Aorta (tissue), 5 donors: Measurements from ENCODE around the gene FRMPD1. TPM values are rescaled to one million over a fixed set of nuclear protein-coding genes. Genes with fewer than 3 reads are reported as not detected.

Source experiments
- ATAC-seq: fragments of 200-7000 bp; cut with Tn5 transposase; one replicate; pipeline ENCODE4 v1.9.1; 2022; ENCODE audit warnings: moderate library complexity; ENCODE audit not compliant: low FRiP score
- DNase-seq, 2 donors: peaks; one replicate each; pipeline ENCODE4 v3.0.0-alpha.2; 2020
- H3K27ac ChIP-seq, 2 donors: one replicate each; pipeline ENCODE4 v1.5.1; 2013; ENCODE audit warnings: low read length in 2 of 2, mild to moderate bottlenecking in 2 of 2, moderate library complexity in 2 of 2, control low read depth in 1 of 2, inconsistent platforms in 1 of 2, low read depth in 1 of 2
- H3K27me3 ChIP-seq, 2 donors: one replicate each; pipeline ENCODE4 v1.6.1; 2013; ENCODE audit warnings: control low read depth in 1 of 2, low read length in 1 of 2, mild to moderate bottlenecking in 1 of 2, moderate library complexity in 1 of 2; ENCODE audit not compliant: insufficient read depth in 2 of 2, control insufficient read depth in 1 of 2
- H3K36me3 ChIP-seq, 2 donors: one replicate each; pipeline ENCODE4 v1.6.1; 2013; ENCODE audit warnings: control low read depth in 1 of 2, low read length in 1 of 2, mild to moderate bottlenecking in 1 of 2; ENCODE audit not compliant: insufficient read depth in 2 of 2, control insufficient read depth in 1 of 2
- H3K4me1 ChIP-seq, 2 donors: one replicate each; pipeline ENCODE4 v1.6.1; 2013; ENCODE audit warnings: low read length in 2 of 2, control low read depth in 1 of 2, mild to moderate bottlenecking in 1 of 2, moderate library complexity in 1 of 2; ENCODE audit not compliant: insufficient read depth in 2 of 2, control insufficient read depth in 1 of 2
- H3K4me3 ChIP-seq, 2 donors: one replicate each; pipeline ENCODE4 v1.5.1; 2013; ENCODE audit warnings: low read length in 2 of 2, control low read depth in 1 of 2, mild to moderate bottlenecking in 1 of 2
- H3K9me3 ChIP-seq: one replicate; pipeline ENCODE4 v1.6.1; 2013; ENCODE audit warnings: mild to moderate bottlenecking, low read length; ENCODE audit not compliant: control insufficient read depth
- WGBS, 2 donors: extraction: QIAGEN DNeasy Blood & Tissue Kit; methylation state at CpG; one replicate each; pipeline ENCODE4 v1.1.7; 2013; 5-methylcytosine and 5-hydroxymethylcytosine counted together
- intact Hi-C, 2 donors: fragments of 100-400 bp; cut with DNase I; formaldehyde crosslinking; loops; one replicate each; pipeline versions ENCODE4 v1.14.2 to v1.15.0; 2022
- polyA plus RNA-seq, 2 donors: library from polyadenylated mRNA; stranded (reverse); fragments of 200-250 nt; gene quantifications; one replicate each; pipeline ENCODE4 v1.2.3, GENCODE V29; 2013
- total RNA-seq, 2 donors: library from RNA; stranded (reverse); fragmentation: NEBNext Ultra II Directional; extraction: Animal tissue kit (Norgen Biotek cat#: 25700); gene quantifications; one replicate each; pipeline ENCODE4 v1.2.1, GENCODE V29; 2021
- donor health status: healthy with polysubstance abuse.
- donor health status: Bipolar disorder and iron deficiency.
- donor health status: DM: no; HTN: no; CAD: no.
- donor health status: DM: no; HTN: no; CAD: no.
- donor health status: DM: yes; HTN: yes; CAD: no.

The FRMPD1 gene
- total and polyA plus RNA-seq, 4 donors: 0.06 TPM; not detected in 3

- DNase-seq (no peak), ATAC-seq (no peak)
- Histone ChIP-seq H3K27me3 (no peaks in the 10 kb centered on the region), H3K9me3 (no peaks in the 10 kb centered on the region), H3K4me3 (no peak overlapping the region), H3K4me1 (no peaks in the 10 kb centered on the region), H3K36me3 (no peaks in the 10 kb centered on the region), H3K27ac (no peak overlapping the region)
- intact Hi-C loops: no loop called here
- WGBS, 2 donors: 85 to 87% methylated on average over 9 of the region's 9 CpGs
These were observed 78.7 kb downstream of the FRMPD1 start for GRCh38 chr9:37729499-37729898.

GRCh38 chr9:37730256-37730655 is 79.5 kb downstream of the FRMPD1 start:
- no peaks in the 10 kb centered on the region for H3K36me3 ChIP-seq
- H3K4me1 ChIP-seq: no peaks in the 10 kb centered on the region
- H3K4me3 ChIP-seq: no peak overlapping the region
- intact Hi-C loops: no loop called here
- ATAC-seq (no peak), DNase-seq (no peak)
- no peaks in the 10 kb centered on the region for H3K27me3 ChIP-seq
- H3K9me3 ChIP-seq: no peaks in the 10 kb centered on the region
- H3K27ac ChIP-seq: no peak overlapping the region
- WGBS, 2 donors: 76 to 77% methylated on average over 3 of the region's 3 CpGs

GRCh38 chr9:37730839-37731238 is 80.1 kb downstream of the FRMPD1 start:
- Histone ChIP-seq H3K27me3 (no peaks in the 10 kb centered on the region), H3K36me3 (no peaks in the 10 kb centered on the region), H3K4me3 (no peak overlapping the region), H3K27ac (no peak overlapping the region), H3K9me3 (no peaks in the 10 kb centered on the region), H3K4me1 (no peaks in the 10 kb centered on the region)
- WGBS, 2 donors: 46 to 49% methylated on average over 5 of the region's 5 CpGs
- intact Hi-C loops: no loop called here
- ATAC-seq: no peak
- DNase-seq: no peak

- DNase-seq (no peak), ATAC-seq (no peak)
- Histone ChIP-seq H3K4me1 (no peaks in the 10 kb centered on the region), H3K27me3 (no peaks in the 10 kb centered on the region), H3K36me3 (no peaks in the 10 kb centered on the region), H3K4me3 (no peak overlapping the region), H3K27ac (no peak overlapping the region), H3K9me3 (no peaks in the 10 kb centered on the region)
- intact Hi-C loops: no loop called here
- 77% methylated on average over 10 of the region's 10 CpGs for WGBS, 2 donors
These were observed 81.5 kb downstream of the FRMPD1 start for GRCh38 chr9:37732086-37732741.

- Histone ChIP-seq H3K27ac (no peak overlapping the region), H3K4me3 (no peak overlapping the region), H3K9me3 (no peaks in the 10 kb centered on the region), H3K36me3 (no peaks in the 10 kb centered on the region), H3K4me1 (no peaks in the 10 kb centered on the region), H3K27me3 (no peaks in the 10 kb centered on the region)
- DNase-seq (no peak), ATAC-seq (no peak)
- 39% methylated on average over 2 of the region's 2 CpGs for WGBS, 2 donors
- intact Hi-C loops: no loop called here
These were observed 82.2 kb downstream of the FRMPD1 start for GRCh38 chr9:37732952-37733351.

GRCh38 chr9:37739222-37739621 is 88.5 kb downstream of the FRMPD1 start:
- H3K9me3 ChIP-seq: no peaks in the 10 kb centered on the region
- intact Hi-C loops: no loop called here
- no peaks in the 10 kb centered on the region for H3K4me1 ChIP-seq
- 85 to 87% methylated on average over 5 of the region's 5 CpGs for WGBS, 2 donors
- ATAC-seq (no peak), DNase-seq (no peak)
- no peak overlapping the region for H3K4me3 ChIP-seq
- H3K27ac ChIP-seq: no peak overlapping the region
- no peaks in the 10 kb centered on the region for H3K36me3 ChIP-seq
- no peaks in the 10 kb centered on the region for H3K27me3 ChIP-seq

- no peak for ATAC-seq
- intact Hi-C loops: no loop called here
- Histone ChIP-seq H3K27ac (no peak overlapping the region), H3K4me3 (no peak overlapping the region), H3K36me3 (no peaks in the 10 kb centered on the region), H3K27me3 (no peaks in the 10 kb centered on the region), H3K4me1 (no peaks in the 10 kb centered on the region), H3K9me3 (no peaks in the 10 kb centered on the region)
- 88 to 90% methylated on average over 16 of the region's 16 CpGs for WGBS, 2 donors
- DNase-seq: no peak
These were observed 89.4 kb downstream of the FRMPD1 start for GRCh38 chr9:37740128-37740527.

GRCh38 chr9:37740631-37741328 is 90.0 kb downstream of the FRMPD1 start:
- H3K27me3 ChIP-seq: no peaks in the 10 kb centered on the region
- no peaks in the 10 kb centered on the region for H3K4me1 ChIP-seq
- H3K4me3 ChIP-seq: no peak overlapping the region
- no peak overlapping the region for H3K27ac ChIP-seq
- ATAC-seq (no peak), DNase-seq (no peak)
- H3K9me3 ChIP-seq: no peaks in the 10 kb centered on the region
- WGBS, 2 donors: 76 to 79% methylated on average over 15 of the region's 15 CpGs
- intact Hi-C loops: no loop called here
- H3K36me3 ChIP-seq: no peaks in the 10 kb centered on the region

- ATAC-seq (peak; percentile 32), DNase-seq (no peak)
- 79 to 86% methylated on average over 8 of the region's 8 CpGs for WGBS, 2 donors
- intact Hi-C loops: loop anchor here in 1 of 2 donors (5.0 kb wide), 1 partner anchor 616 kb away; no protein-coding TSS in a partner anchor
- Histone ChIP-seq H3K4me1 (no peaks in the 10 kb centered on the region), H3K36me3 (no peaks in the 10 kb centered on the region), H3K4me3 (no peak overlapping the region), H3K27ac (no peak overlapping the region), H3K27me3 (no peaks in the 10 kb centered on the region), H3K9me3 (no peaks in the 10 kb centered on the region)
These were observed 95.2 kb downstream of the FRMPD1 start for GRCh38 chr9:37745970-37746369.
